Measurements from ENCODE around the gene FAAP20.

The FAAP20 gene

DNA sequence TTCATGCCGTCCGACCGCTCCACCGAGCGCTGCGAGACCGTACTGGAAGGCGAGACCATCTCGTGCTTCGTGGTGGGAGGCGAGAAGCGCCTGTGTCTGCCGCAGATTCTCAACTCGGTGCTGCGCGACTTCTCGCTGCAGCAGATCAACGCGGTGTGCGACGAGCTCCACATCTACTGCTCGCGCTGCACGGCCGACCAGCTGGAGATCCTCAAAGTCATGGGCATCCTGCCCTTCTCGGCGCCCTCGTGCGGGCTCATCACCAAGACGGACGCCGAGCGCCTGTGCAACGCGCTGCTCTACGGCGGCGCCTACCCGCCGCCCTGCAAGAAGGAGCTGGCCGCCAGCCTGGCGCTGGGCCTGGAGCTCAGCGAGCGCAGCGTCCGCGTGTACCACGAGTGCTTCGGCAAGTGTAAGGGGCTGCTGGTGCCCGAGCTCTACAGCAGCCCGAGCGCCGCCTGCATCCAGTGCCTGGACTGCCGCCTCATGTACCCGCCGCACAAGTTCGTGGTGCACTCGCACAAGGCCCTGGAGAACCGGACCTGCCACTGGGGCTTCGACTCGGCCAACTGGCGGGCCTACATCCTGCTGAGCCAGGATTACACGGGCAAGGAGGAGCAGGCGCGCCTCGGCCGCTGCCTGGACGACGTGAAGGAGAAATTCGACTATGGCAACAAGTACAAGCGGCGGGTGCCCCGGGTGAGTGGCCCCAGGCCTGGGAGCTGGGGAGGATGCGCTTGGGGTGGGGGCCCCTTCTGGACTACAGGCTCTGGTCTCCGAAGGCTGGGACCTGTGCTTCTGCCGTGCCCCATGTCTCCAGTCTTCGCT is 34.7 kb upstream of the FAAP20 start:
- TF ChIP-seq ZFX (IDR thresholded peaks at IDR 0.05) = no peak
- TF ChIP-seq, protein P1, sequence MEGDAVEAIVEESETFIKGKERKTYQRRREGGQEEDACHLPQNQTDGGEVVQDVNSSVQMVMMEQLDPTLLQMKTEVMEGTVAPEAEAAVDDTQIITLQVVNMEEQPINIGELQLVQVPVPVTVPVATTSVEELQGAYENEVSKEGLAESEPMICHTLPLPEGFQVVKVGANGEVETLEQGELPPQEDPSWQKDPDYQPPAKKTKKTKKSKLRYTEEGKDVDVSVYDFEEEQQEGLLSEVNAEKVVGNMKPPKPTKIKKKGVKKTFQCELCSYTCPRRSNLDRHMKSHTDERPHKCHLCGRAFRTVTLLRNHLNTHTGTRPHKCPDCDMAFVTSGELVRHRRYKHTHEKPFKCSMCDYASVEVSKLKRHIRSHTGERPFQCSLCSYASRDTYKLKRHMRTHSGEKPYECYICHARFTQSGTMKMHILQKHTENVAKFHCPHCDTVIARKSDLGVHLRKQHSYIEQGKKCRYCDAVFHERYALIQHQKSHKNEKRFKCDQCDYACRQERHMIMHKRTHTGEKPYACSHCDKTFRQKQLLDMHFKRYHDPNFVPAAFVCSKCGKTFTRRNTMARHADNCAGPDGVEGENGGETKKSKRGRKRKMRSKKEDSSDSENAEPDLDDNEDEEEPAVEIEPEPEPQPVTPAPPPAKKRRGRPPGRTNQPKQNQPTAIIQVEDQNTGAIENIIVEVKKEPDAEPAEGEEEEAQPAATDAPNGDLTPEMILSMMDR (conservative IDR thresholded peaks at IDR 0.05) = no peak; the same call in 1 of the 2 replicates
- peak overlapping the region; percentile 92 for H3K27ac ChIP-seq

DNA sequence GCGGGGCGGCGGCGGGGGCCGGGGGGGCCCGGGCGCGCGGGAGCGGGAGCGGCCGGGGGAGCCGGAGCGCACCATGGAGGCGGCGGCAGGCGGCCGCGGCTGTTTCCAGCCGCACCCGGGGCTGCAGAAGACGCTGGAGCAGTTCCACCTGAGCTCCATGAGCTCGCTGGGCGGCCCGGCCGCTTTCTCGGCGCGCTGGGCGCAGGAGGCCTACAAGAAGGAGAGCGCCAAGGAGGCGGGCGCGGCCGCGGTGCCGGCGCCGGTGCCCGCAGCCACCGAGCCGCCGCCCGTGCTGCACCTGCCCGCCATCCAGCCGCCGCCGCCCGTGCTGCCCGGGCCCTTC is 34.1 kb upstream of the FAAP20 start:
- TF ChIP-seq, protein P1 (conservative IDR thresholded peaks at IDR 0.05) = no peak
- no peak for TF ChIP-seq ZFX (IDR thresholded peaks at IDR 0.05)
- H3K27ac ChIP-seq = peak overlapping the region; percentile 92

DNA sequence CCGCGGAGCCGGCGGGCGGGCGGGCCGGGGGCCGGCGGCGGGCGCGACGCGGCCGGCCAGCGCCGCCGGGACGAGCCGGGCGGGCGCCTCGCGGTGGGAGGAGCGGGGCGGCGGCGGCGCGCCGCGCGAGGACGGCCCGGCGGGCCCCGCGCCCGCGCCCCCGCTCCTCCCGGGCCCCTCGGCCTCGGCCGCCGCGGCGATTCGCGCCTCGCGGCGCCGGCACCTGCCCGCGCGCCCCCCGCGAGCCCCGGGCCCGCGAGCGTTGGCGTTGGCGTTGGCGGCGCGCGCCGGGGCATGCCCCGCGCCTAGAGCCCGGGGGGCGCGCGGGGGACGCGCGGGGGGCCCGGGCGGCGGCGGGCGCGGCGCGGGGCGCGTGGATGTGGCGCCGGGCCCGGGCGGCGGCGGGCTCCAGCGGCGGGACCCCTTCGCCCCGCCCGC is 33.6 kb upstream of the FAAP20 start, which contains the start of gene SKI:
SKI (plus strand) TSS at position 163 of the 438 bp plus-strand sequence. CDS start 448 bp downstream, outside the sequence.
- TF ChIP-seq ZFX (IDR thresholded peaks at IDR 0.05) = no peak
- TF ChIP-seq, protein P1 (conservative IDR thresholded peaks at IDR 0.05) = no peak
- H3K27ac ChIP-seq = peak within 1 kb of the TSS; percentile 93

DNA sequence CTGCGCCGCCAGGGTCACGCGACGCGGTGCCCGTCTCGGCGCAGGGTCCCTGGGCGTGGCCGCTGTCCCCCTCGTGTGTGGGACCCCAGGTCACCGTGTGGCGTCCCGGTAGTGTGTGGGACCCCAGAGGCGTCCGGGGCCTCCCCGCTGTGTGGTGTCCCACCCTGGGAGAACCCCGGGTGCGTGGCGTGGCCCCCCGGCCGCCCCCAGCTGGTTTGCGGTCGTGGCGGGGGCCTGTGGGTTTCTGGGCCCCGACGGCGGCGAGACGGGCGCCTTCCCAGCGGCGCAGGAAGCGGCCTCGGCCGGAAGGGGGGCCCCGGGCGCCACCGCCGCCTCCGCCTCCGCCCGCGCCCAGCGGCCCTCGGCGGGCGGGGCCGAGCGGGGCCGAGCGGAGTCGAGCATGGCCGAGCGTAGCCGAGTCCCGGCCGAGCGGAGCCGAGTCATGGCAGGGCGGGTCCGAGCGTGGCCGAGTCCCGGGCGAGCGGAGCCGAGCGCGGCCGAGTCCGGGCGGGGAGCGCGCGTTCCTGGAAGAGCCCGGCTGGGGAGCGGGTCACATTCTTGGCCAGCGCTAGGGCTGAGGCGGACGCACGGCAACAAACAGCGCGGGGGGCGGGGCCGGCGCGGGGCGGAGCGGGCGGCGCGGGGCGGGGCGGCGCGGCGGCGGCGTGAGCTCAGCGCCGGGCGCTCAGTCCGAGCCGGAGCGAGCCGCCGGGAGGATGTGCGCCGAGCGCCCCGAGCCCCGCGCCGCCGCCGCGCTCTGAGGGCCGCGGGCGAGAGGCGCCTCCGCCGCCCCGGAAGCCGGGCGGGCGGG is 33.0 kb upstream of the FAAP20 start:
- peak overlapping the region; percentile 93 for H3K27ac ChIP-seq
- TF ChIP-seq ZFX (IDR thresholded peaks at IDR 0.05) = peak; percentile 68; the same call in 1 of the 2 replicates
- TF ChIP-seq, protein P1 (conservative IDR thresholded peaks at IDR 0.05) = no peak; the same call in 1 of the 2 replicates

DNA sequence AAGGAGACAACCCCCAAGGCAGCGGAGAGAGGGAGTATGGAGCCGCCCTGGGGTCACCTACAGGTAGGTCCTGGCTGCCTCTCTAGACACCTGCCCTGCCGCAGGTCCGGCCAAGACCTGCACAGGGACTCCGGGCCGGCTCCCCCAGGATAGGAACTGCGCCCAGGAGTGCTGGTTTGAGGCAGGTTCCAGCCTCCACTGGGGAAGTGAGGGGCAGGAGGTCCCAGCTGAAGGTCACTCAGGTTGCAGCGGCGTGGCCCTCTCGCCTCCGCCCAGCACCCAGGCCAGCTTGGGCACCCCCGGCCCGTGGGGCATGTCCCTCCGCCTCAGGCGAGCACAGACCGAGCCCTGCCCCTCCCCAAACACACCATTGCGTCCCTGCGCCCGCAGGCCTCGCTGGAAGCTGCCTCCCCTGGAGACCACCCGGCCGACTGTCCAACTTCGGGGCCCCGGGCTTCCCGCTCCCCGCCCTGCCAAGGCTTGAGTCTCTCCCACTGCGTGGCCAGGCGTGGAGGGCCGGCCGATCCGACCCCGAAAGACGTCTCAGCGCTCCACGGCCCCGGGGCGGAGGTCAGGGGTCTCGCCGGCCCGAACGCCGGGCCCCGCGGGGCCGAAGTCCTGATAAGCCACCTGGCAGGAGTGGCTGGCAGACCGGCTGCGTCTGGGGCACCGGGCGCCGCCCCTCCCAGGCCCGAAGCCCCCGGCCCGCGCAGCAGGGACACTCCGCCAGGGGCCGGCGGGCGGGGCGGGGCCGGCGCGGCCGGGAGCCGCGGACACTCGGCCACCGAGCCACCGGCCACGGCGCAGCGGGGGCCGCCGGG is 32.2 kb upstream of the FAAP20 start:
- no peak for TF ChIP-seq ZFX (IDR thresholded peaks at IDR 0.05)
- TF ChIP-seq, protein P1 (conservative IDR thresholded peaks at IDR 0.05) = no peak
- H3K27ac ChIP-seq = peak overlapping the region; percentile 93

DNA sequence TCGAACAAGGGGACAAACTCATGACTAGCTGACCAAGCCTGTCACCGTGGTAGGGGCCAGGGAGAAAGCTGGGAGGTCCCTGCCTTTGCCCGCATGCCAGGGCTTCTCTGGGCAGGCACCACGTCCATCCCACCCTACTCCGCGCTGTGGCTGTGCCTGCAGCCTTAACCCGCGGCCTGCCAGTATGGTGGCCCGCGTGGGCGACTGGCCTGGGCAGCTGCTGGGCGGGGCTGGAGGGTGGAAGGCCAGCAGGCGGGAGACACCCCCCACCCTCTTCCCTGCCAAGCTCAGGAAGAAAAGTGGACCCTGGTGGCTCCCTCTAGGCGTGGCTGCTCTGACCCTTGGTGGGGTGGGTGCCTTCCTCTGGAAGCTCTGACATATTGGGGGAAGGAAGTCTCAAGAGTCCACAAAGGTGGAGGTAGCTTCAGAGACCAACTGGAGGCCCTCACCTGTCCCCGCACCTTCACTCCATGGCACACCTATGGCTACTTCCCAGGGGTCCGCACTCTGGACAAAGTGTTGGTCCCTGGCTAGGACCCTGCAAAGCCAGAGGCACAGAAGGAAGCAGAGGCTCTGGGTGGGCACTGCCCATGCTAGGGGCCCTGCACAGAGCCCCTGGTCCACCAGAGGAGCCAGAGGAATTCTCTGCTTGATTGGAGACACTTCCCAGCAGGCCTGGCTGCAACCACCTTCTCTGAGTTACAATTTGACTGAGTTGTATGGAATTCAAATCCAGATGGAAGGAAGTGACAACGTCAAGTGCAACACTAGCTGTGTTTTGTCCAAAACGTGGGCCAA is 30.3 kb upstream of the FAAP20 start:
- no peak overlapping the region for H3K27ac ChIP-seq
- TF ChIP-seq, protein P1 (conservative IDR thresholded peaks at IDR 0.05) = no peak
- no peak for TF ChIP-seq ZFX (IDR thresholded peaks at IDR 0.05)
